Activated CD4-positive, alpha-beta T cell treated with anti-CD3 and anti-CD28 coated beads, Interleukin-2, amount 50 U/mL, for 16 hours (primary cell): Measurements from ENCODE around the gene HOXB2.
"Not testable (repeated sequence)": the region's sequence is repeated elsewhere in the genome, so short reads cannot be mapped to it uniquely, and the experiment has no call there.

Source experiments
- DNase-seq: peaks from one replicate; pipeline ENCODE4 v3.0.0-alpha.2; 2020

Gene HOXB2

GRCh38 chr17:48539177-48539576 is 5.7 kb downstream of the HOXB2 start:
- no peak for DNase-seq

GRCh38 chr17:48537316-48537715 is 7.6 kb downstream of the HOXB2 start:
- DNase-seq = no peak

GRCh38 chr17:48535793-48536559 is 8.9 kb downstream of the HOXB2 start:
- DNase-seq = not testable (repeated sequence)

GRCh38 chr17:48532261-48532660 is 12.6 kb downstream of the HOXB2 start:
- no peak for DNase-seq

GRCh38 chr17:48530887-48531272 is 14.0 kb downstream of the HOXB2 start, which contains the start of gene HOXB1:
Gene HOXB1, minus strand, starts transcription at chr17:48531011. Its CDS starts 107 bp downstream, at chr17:48530904.
- no peak for DNase-seq

- DNase-seq = no peak
Measured at GRCh38 chr17:48530208-48530886, 14.6 kb downstream of the HOXB2 start.

GRCh38 chr17:48529683-48530009 is 15.3 kb downstream of the HOXB2 start:
- no peak for DNase-seq

- no peak for DNase-seq
Measured at GRCh38 chr17:48528936-48529682, 15.8 kb downstream of the HOXB2 start.

GRCh38 chr17:48528153-48528935 is 16.6 kb downstream of the HOXB2 start:
- no peak for DNase-seq

GRCh38 chr17:48527547-48527932 is 17.4 kb downstream of the HOXB2 start:
- no peak for DNase-seq

- DNase-seq = no peak
Measured at GRCh38 chr17:48526608-48527546, 18.0 kb downstream of the HOXB2 start.

- DNase-seq = no peak
Measured at GRCh38 chr17:48523010-48523409, 21.9 kb downstream of the HOXB2 start.

- no peak for DNase-seq
Measured at GRCh38 chr17:48522031-48522653, 22.8 kb downstream of the HOXB2 start.

GRCh38 chr17:48520631-48521079 is 24.3 kb downstream of the HOXB2 start:
- DNase-seq = no peak

- no peak for DNase-seq
Measured at GRCh38 chr17:48519427-48519826, 25.5 kb downstream of the HOXB2 start.

GRCh38 chr17:48517478-48517877 is 27.4 kb downstream of the HOXB2 start:
- no peak for DNase-seq

- DNase-seq = no peak
Measured at GRCh38 chr17:48515925-48516900, 28.7 kb downstream of the HOXB2 start.

- no peak for DNase-seq
Measured at GRCh38 chr17:48514477-48514876, 30.4 kb downstream of the HOXB2 start.

- no peak for DNase-seq
Measured at GRCh38 chr17:48513666-48514455, 31.0 kb downstream of the HOXB2 start.
